HepG2 (cell line): ENCODE results near the gene CENPB. TPM values are rescaled to one million over a fixed set of nuclear protein-coding genes. Genes with fewer than 3 reads are reported as not detected.

Experiments used
- ARID4A ChIP-seq: sonication (generic); formaldehyde crosslinking; IDR thresholded peaks from 2 replicates; pipeline ENCODE4 v1.5.0; 2020; ENCODE audit warnings: mild to moderate bottlenecking, missing genetic modification reagents, borderline replicate concordance
- EP300 ChIP-seq, 3 experiments: sonication (generic) in 1 of 3; formaldehyde crosslinking in 1 of 3; IDR thresholded peaks; 2 replicates each; pipeline versions ENCODE4 v1.5.1 to v1.6.1; 2011 to 2020; ENCODE audit warnings: low read depth in 2 of 3, low read length in 2 of 3, borderline replicate concordance in 1 of 3, improper control_type of control experiment in 1 of 3, mild to moderate bottlenecking in 1 of 3, missing genetic modification reagents in 1 of 3, moderate library complexity in 1 of 3
- HDAC2 ChIP-seq: sonication (generic); formaldehyde crosslinking; IDR thresholded peaks from 2 replicates; pipeline ENCODE4 v1.4.0; 2020; ENCODE audit warnings: missing genetic modification reagents
- HIVEP1 ChIP-seq: sonication (generic); formaldehyde crosslinking; IDR thresholded peaks from 2 replicates; pipeline ENCODE4 v1.4.0; 2020; ENCODE audit warnings: mild to moderate bottlenecking, missing genetic modification reagents
- JARID2 ChIP-seq: sonication (generic); formaldehyde crosslinking; IDR thresholded peaks from 2 replicates; pipeline ENCODE4 v1.8.1; 2023; ENCODE audit warnings: missing genetic modification reagents, inconsistent platforms; ENCODE audit not compliant: insufficient replicate concordance
- KDM6A ChIP-seq: IDR thresholded peaks from 2 replicates; pipeline ENCODE4 v1.6.1; 2016; ENCODE audit warnings: low read depth
- MAX ChIP-seq: IDR thresholded peaks from 2 replicates; pipeline ENCODE4 v1.6.1; 2012; ENCODE audit warnings: inconsistent platforms
- MLXIP ChIP-seq: sonication (generic); formaldehyde crosslinking; IDR thresholded peaks from 2 replicates; pipeline ENCODE4 v1.9.0; 2021; ENCODE audit warnings: missing genetic modification reagents, borderline replicate concordance
- NCOA1 ChIP-seq: sonication (generic); formaldehyde crosslinking; IDR thresholded peaks from 2 replicates; pipeline ENCODE4 v1.9.0; 2021; ENCODE audit warnings: missing genetic modification reagents
- NCOA2 ChIP-seq: sonication (generic); formaldehyde crosslinking; IDR thresholded peaks from 2 replicates; pipeline ENCODE4 v1.8.0; 2022; ENCODE audit warnings: inconsistent platforms
- SKI ChIP-seq: fragments of 450-650 bp; IDR thresholded peaks from one replicate; pipeline ENCODE4 v1.6.1; 2018; ENCODE audit warnings: mild to moderate bottlenecking; ENCODE audit not compliant: partially characterized antibody
- SMAD3 ChIP-seq: sonication (generic); formaldehyde crosslinking; IDR thresholded peaks from 2 replicates; pipeline ENCODE4 v1.4.0; 2020; ENCODE audit warnings: missing genetic modification reagents
- SMARCC2 ChIP-seq: fragments of 450-650 bp; IDR thresholded peaks from 2 replicates; pipeline ENCODE4 v1.6.1; 2017; ENCODE audit warnings: antibody characterized with exemption, mild to moderate bottlenecking
- XRCC5 ChIP-seq: fragments of 200-400 bp; formaldehyde crosslinking; optimal IDR thresholded peaks from 2 replicates; pipeline ENCODE3; 2017; ENCODE audit warnings: mild to moderate bottlenecking, low read length
- ZBTB25 ChIP-seq: IDR thresholded peaks from 2 replicates; pipeline ENCODE4 v1.6.1; 2018; ENCODE audit warnings: missing genetic modification reagents
- ZFX ChIP-seq: sonication (generic); formaldehyde crosslinking; IDR thresholded peaks from 2 replicates; pipeline ENCODE4 v1.4.0; 2020; ENCODE audit warnings: mild to moderate bottlenecking, low read depth, missing genetic modification reagents, moderate library complexity
- ZNF138 ChIP-seq: sonication (generic); formaldehyde crosslinking; IDR thresholded peaks from 2 replicates; pipeline ENCODE4 v1.5.0; 2020; ENCODE audit warnings: mild to moderate bottlenecking, low read depth, missing genetic modification reagents
- ZNF484 ChIP-seq: sonication (generic); formaldehyde crosslinking; IDR thresholded peaks from 2 replicates; pipeline ENCODE4 v1.5.1; 2020; ENCODE audit warnings: mild to moderate bottlenecking, low read depth, missing genetic modification reagents, borderline replicate concordance
- ZNF816 ChIP-seq: sonication (generic); formaldehyde crosslinking; IDR thresholded peaks from 2 replicates; pipeline ENCODE4 v1.8.0; 2022; ENCODE audit warnings: missing genetic modification reagents, mild to moderate bottlenecking, borderline replicate concordance
- ZNF839 ChIP-seq: sonication (generic); formaldehyde crosslinking; IDR thresholded peaks from 2 replicates; pipeline ENCODE4 v1.4.0; 2020; ENCODE audit warnings: missing genetic modification reagents, mild to moderate bottlenecking, borderline replicate concordance
- ZSCAN22 ChIP-seq: sonication (generic); formaldehyde crosslinking; IDR thresholded peaks from 2 replicates; pipeline ENCODE4 v1.4.0; 2020; ENCODE audit warnings: mild to moderate bottlenecking, missing genetic modification reagents
- polyA plus RNA-seq, 8 experiments: library from polyadenylated mRNA; depleted of rRNA in 3 of 8; stranded (reverse) in 7 of 8; unstranded in 1 of 8; fragments of >200 nt; fragmentation: Illumina TruSeq in 4 of 8; extraction: Trizol in 4 of 8; gene quantifications; 2 replicates each; pipeline versions ENCODE4 v1.2.1 to v1.2.3, GENCODE V29; 2011 to 2016; ENCODE audit warnings: low read depth in 4 of 8, missing spikeins in 1 of 8, mixed read lengths in 1 of 8; ENCODE audit not compliant: insufficient read depth in 1 of 8
- total RNA-seq, 5 experiments: library from RNA; depleted of rRNA; stranded (reverse); fragments of >200 nt; fragmentation: Illumina TruSeq; extraction: Trizol; gene quantifications; 2 replicates each; pipeline ENCODE4 v1.2.3, GENCODE V29; 2016; ENCODE audit warnings: low read depth in 1 of 5

Gene CENPB
- total and polyA plus RNA-seq, 2 of the 13 experiments (the other 11 are each of a cell fraction or from before 2014, with no cell fraction given), result 10.4 to 54.5 TPM

- TF ChIP-seq XRCC5 (peak; percentile 18), HDAC2 (no peak), ZNF138 (no peak), ZBTB25 (CRISPR knock-in tag) (no peak), ARID4A (CRISPR knock-in tag) (peak; percentile 24; the same call in 1 of the 2 replicates), NCOA2 (no peak), NCOA1 (CRISPR knock-in tag) (0 out of 2 replicates have a peak, but pooled peaks have one; percentile 18), ZNF484 (CRISPR knock-in tag) (no peak), EP300 (IDR thresholded peaks at IDR 0.05; ENCODE audit: low read depth in 2 of 2, low read length in 2 of 2) (peak in 1 of 2 experiments; percentile 40; a peak in 2 of 4 replicates), EP300 (CRISPR knock-in tag; IDR thresholded peaks at IDR 0.05; ENCODE audit: borderline replicate concordance) (no peak), JARID2 (no peak), SKI (no peak), ZFX (CRISPR knock-in tag) (0 out of 2 replicates have a peak, but pooled peaks have one; percentile 18), ZNF839 (no peak), ZSCAN22 (CRISPR knock-in tag) (no peak), KDM6A (CRISPR knock-in tag) (no peak), MAX (0 out of 2 replicates have a peak, but pooled peaks have one; percentile 14), HIVEP1 (CRISPR knock-in tag) (0 out of 2 replicates have a peak, but pooled peaks have one; percentile 39), ZNF816 (CRISPR knock-in tag) (no peak), SMARCC2 (no peak), SMAD3 (CRISPR knock-in tag) (no peak), MLXIP (CRISPR knock-in tag) (no peak)
These were observed 11.2 kb upstream of the CENPB start (continued) for GRCh38 chr20:3797592-3798372.
